ENCODE measurements around the gene MAD2L2. TPM values are rescaled to one million over a fixed set of nuclear protein-coding genes. Genes with fewer than 3 reads are reported as not detected.

The MAD2L2 gene
- total and polyA plus RNA-seq, 4 experiments from 2014 or later, result 20.7 to 55.1 (median 37.1) TPM

- Histone ChIP-seq H3K4me3 (ENCODE audit: low read length in 2 of 2) (no peak overlapping the region), H3K27me3 (ENCODE audit: insufficient read depth, low read length) (no peaks in the 10 kb centered on the region), H3K36me3 (ENCODE audit: insufficient read depth, low read length) (no peaks in the 10 kb centered on the region), H3K4me1 (ENCODE audit: insufficient read depth, low read length) (peaks cover 21% of the 10 kb centered on the region), H3K9me3 (ENCODE audit: control insufficient read depth in 1 of 2, low read length in 2 of 2) (no peaks in the 10 kb centered on the region), H3K27ac (ENCODE audit: low read depth, low read length) (no peak overlapping the region)
- Mint-ChIP-seq H3K27me3 (peaks cover 5 to 8% of the 10 kb centered on the region in 2 donors), H3K27ac (peak overlapping the region in 1 of 7 donors; percentile 37), H3K36me3 (peaks cover 0 to 3% of the 10 kb centered on the region in 2 donors), H3K4me1 (peaks cover 10 to 25% (median 18%) of the 10 kb centered on the region in 4 donors), H3K4me3 (peak overlapping the region in 1 of 8 donors; percentile 41), H3K9me3 (peaks cover 0 to 1% (median 0%) of the 10 kb centered on the region in 8 donors)
- intact Hi-C loops (cut with micrococcal nuclease), result loop anchor here (5.0 kb wide), 3 partner anchors 35 to 125 kb away; partner anchors contain the start of genes CLCN6 and MTHFR
- ChIA-PET POLR2A (ENCODE audit: partially characterized antibody) (interaction anchor here (1.0 to 3.7 kb wide), 5 partner anchors 9 to 226 kb away, joined by 3 to 40 read pairs (median 14); partner anchors contain the start of gene FBXO6), CTCF (ENCODE audit: partially characterized antibody) (interaction anchor here (0.6 to 3.0 kb wide), 5 partner anchors 18 to 410 kb away, joined by 3 to 28 read pairs (median 5); partner anchors contain the start of genes FBXO6 and UBIAD1)
- no peak for DNase-seq
These were observed 1.9 kb upstream of the MAD2L2 start for GRCh38 chr1:11682799-11683198.

- Mint-ChIP-seq H3K4me3 (peak overlapping the region; percentile 65 to 99 (median 95)), H3K36me3 (peaks cover 0 to 3% of the 10 kb centered on the region in 2 donors), H3K27ac (peak overlapping the region in 4 of 7 donors; percentile 30 to 91 (median 50)), H3K27me3 (peaks cover 2 to 5% of the 10 kb centered on the region in 2 donors), H3K9me3 (peaks cover 0 to 1% (median 0%) of the 10 kb centered on the region in 8 donors), H3K4me1 (peaks cover 10 to 25% (median 18%) of the 10 kb centered on the region in 4 donors)
- H3K9me3 ChIP-seq (ENCODE audit: control insufficient read depth in 1 of 2, low read length in 2 of 2), result no peaks in the 10 kb centered on the region
- intact Hi-C loops (cut with micrococcal nuclease), result loop anchor here (5.0 kb wide), 3 partner anchors 35 to 125 kb away; partner anchors contain the start of genes CLCN6 and MTHFR
- H3K4me3 ChIP-seq (ENCODE audit: low read length in 2 of 2), result no peak overlapping the region
- no peaks in the 10 kb centered on the region for H3K27me3 ChIP-seq (ENCODE audit: insufficient read depth, low read length)
- H3K27ac ChIP-seq (ENCODE audit: low read depth, low read length), result no peak overlapping the region
- H3K4me1 ChIP-seq (ENCODE audit: insufficient read depth, low read length), result peaks cover 21% of the 10 kb centered on the region
- DNase-seq, result no peak
- CTCF ChIA-PET (ENCODE audit: partially characterized antibody), result interaction anchor here (0.6 to 3.0 kb wide), 7 partner anchors 13 to 409 kb away, joined by 3 to 28 read pairs (median 4); partner anchors contain the start of genes FBXO6 and UBIAD1
- POLR2A ChIA-PET (ENCODE audit: partially characterized antibody), result interaction anchor here (0.8 to 3.7 kb wide), 9 partner anchors 9 to 226 kb away, joined by 3 to 40 read pairs (median 8); partner anchors contain the start of genes FBXO2, FBXO44 and FBXO6
- peaks cover under 1% of the 10 kb centered on the region for H3K36me3 ChIP-seq (ENCODE audit: insufficient read depth, low read length)
These were observed 1.4 kb upstream of the MAD2L2 start for GRCh38 chr1:11682287-11682771.

GRCh38 chr1:11680270-11681070, 478 bp downstream of the MAD2L2 start:
- peak overlapping the region in 6 of 7 donors; percentile 50 to 80 (median 72) for H3K27ac Mint-ChIP-seq
- H3K36me3 Mint-ChIP-seq, result peaks cover 0 to 7% of the 10 kb centered on the region in 2 donors
- peak overlapping the region; percentile 73 to 98 (median 84) for H3K4me3 Mint-ChIP-seq
- no peak for DNase-seq
- Histone ChIP-seq H3K4me3 (ENCODE audit: low read length in 2 of 2) (peak overlapping the region; percentile 29 to 87), H3K36me3 (ENCODE audit: insufficient read depth, low read length) (peaks cover 11% of the 10 kb centered on the region), H3K4me1 (ENCODE audit: insufficient read depth, low read length) (peaks cover 21% of the 10 kb centered on the region), H3K27ac (ENCODE audit: low read depth, low read length) (peak overlapping the region; percentile 76), H3K9me3 (ENCODE audit: control insufficient read depth in 1 of 2, low read length in 2 of 2) (no peaks in the 10 kb centered on the region), H3K27me3 (ENCODE audit: insufficient read depth, low read length) (no peaks in the 10 kb centered on the region)
- ChIA-PET CTCF (ENCODE audit: partially characterized antibody) (interaction anchor here (0.7 to 3.0 kb wide), 5 partner anchors 15 to 38 kb away, joined by 3 to 28 read pairs (median 6); partner anchors contain the start of gene FBXO6), POLR2A (ENCODE audit: partially characterized antibody) (interaction anchor here (0.9 to 3.7 kb wide), 5 partner anchors 10 to 228 kb away, joined by 3 to 40 read pairs (median 11); partner anchors contain the start of genes FBXO2, FBXO44 and FBXO6)
- intact Hi-C loops (cut with micrococcal nuclease), result loop anchor here (1.0 to 5.0 kb wide), 5 partner anchors 16 to 127 kb away; partner anchors contain the start of genes CLCN6, FBXO2, FBXO44 and FBXO6
- peaks cover 2 to 5% of the 10 kb centered on the region in 2 donors for H3K27me3 Mint-ChIP-seq
- H3K4me1 Mint-ChIP-seq, result peaks cover 10 to 25% (median 18%) of the 10 kb centered on the region in 4 donors
- H3K9me3 Mint-ChIP-seq, result peaks cover 0 to 1% (median 0%) of the 10 kb centered on the region in 8 donors

GRCh38 chr1:11678442-11678841, 2.5 kb downstream of the MAD2L2 start:
- intact Hi-C loops (cut with micrococcal nuclease), result no loop called here
- H3K9me3 Mint-ChIP-seq, result peaks cover 0 to 1% (median 0%) of the 10 kb centered on the region in 8 donors
- Histone ChIP-seq H3K9me3 (ENCODE audit: control insufficient read depth in 1 of 2, low read length in 2 of 2) (no peaks in the 10 kb centered on the region), H3K36me3 (ENCODE audit: insufficient read depth, low read length) (peaks cover 14% of the 10 kb centered on the region), H3K27me3 (ENCODE audit: insufficient read depth, low read length) (no peaks in the 10 kb centered on the region), H3K4me1 (ENCODE audit: insufficient read depth, low read length) (peaks cover 21% of the 10 kb centered on the region), H3K27ac (ENCODE audit: low read depth, low read length) (no peak overlapping the region), H3K4me3 (ENCODE audit: low read length in 2 of 2) (no peak overlapping the region)
- no peak for DNase-seq
- ChIA-PET CTCF (ENCODE audit: partially characterized antibody) (interaction anchor here (1.5 kb wide), 1 partner anchor 29 kb away, joined by 6 read pairs; no protein-coding TSS in a partner anchor), POLR2A (ENCODE audit: partially characterized antibody) (interaction anchor here (1.1 kb wide), 1 partner anchor 28 kb away, joined by 3 read pairs; no protein-coding TSS in a partner anchor)
- H3K4me3 Mint-ChIP-seq, result peak overlapping the region in 7 of 8 donors; percentile 9 to 74 (median 42)
- H3K4me1 Mint-ChIP-seq, result peaks cover 10 to 25% (median 18%) of the 10 kb centered on the region in 4 donors
- H3K27me3 Mint-ChIP-seq, result no peaks in the 10 kb centered on the region
- peak overlapping the region in 2 of 7 donors; percentile 10 to 63 for H3K27ac Mint-ChIP-seq
- H3K36me3 Mint-ChIP-seq, result peaks cover 0 to 21% of the 10 kb centered on the region in 2 donors

GRCh38 chr1:11676386-11677103, 4.4 kb downstream of the MAD2L2 start:
- DNase-seq, result no peak
- peaks cover 16% of the 10 kb centered on the region for H3K4me1 ChIP-seq (ENCODE audit: insufficient read depth, low read length)
- no peaks in the 10 kb centered on the region for H3K27me3 ChIP-seq (ENCODE audit: insufficient read depth, low read length)
- no peak overlapping the region for H3K4me3 ChIP-seq (ENCODE audit: low read length in 2 of 2)
- Mint-ChIP-seq H3K27me3 (no peaks in the 10 kb centered on the region), H3K4me3 (no peak overlapping the region), H3K27ac (no peak overlapping the region), H3K9me3 (peaks cover 0 to under 1% (median 0%) of the 10 kb centered on the region in 8 donors), H3K4me1 (peaks cover 9 to 22% (median 14%) of the 10 kb centered on the region in 4 donors), H3K36me3 (peaks cover 0 to 27% of the 10 kb centered on the region in 2 donors)
- CTCF ChIA-PET (ENCODE audit: partially characterized antibody), result interaction anchor here (0.8 to 4.5 kb wide), 2 partner anchors 12 to 43 kb away, joined by 3 to 24 read pairs; partner anchors contain the start of gene FBXO6
- no peaks in the 10 kb centered on the region for H3K9me3 ChIP-seq (ENCODE audit: control insufficient read depth in 1 of 2, low read length in 2 of 2)
- H3K36me3 ChIP-seq (ENCODE audit: insufficient read depth, low read length), result peaks cover 20% of the 10 kb centered on the region
- no peak overlapping the region for H3K27ac ChIP-seq (ENCODE audit: low read depth, low read length)
- POLR2A ChIA-PET (ENCODE audit: partially characterized antibody), result interaction anchor here (1.1 to 1.2 kb wide), 2 partner anchors 12 to 43 kb away, joined by 4 read pairs; partner anchors contain the start of gene FBXO6
- intact Hi-C loops (cut with micrococcal nuclease), result no loop called here

GRCh38 chr1:11675325-11675724, 5.6 kb downstream of the MAD2L2 start:
- Mint-ChIP-seq H3K36me3 (peaks cover 0 to 25% of the 10 kb centered on the region in 2 donors), H3K27ac (peak overlapping the region in 2 of 7 donors; percentile 12 to 63), H3K4me3 (no peak overlapping the region), H3K4me1 (peaks cover 9 to 17% (median 12%) of the 10 kb centered on the region in 4 donors), H3K9me3 (no peaks in the 10 kb centered on the region), H3K27me3 (no peaks in the 10 kb centered on the region)
- no peaks in the 10 kb centered on the region for H3K27me3 ChIP-seq (ENCODE audit: insufficient read depth, low read length)
- ChIA-PET POLR2A (ENCODE audit: partially characterized antibody) (no interaction called here), CTCF (ENCODE audit: partially characterized antibody) (interaction anchor here (4.5 kb wide), 1 partner anchor 11 kb away, joined by 24 read pairs; the partner anchor contains the start of gene FBXO6)
- peaks cover 20% of the 10 kb centered on the region for H3K36me3 ChIP-seq (ENCODE audit: insufficient read depth, low read length)
- H3K4me3 ChIP-seq (ENCODE audit: low read length in 2 of 2), result no peak overlapping the region
- no peak for DNase-seq
- no peak overlapping the region for H3K27ac ChIP-seq (ENCODE audit: low read depth, low read length)
- intact Hi-C loops (cut with micrococcal nuclease), result no loop called here
- no peaks in the 10 kb centered on the region for H3K9me3 ChIP-seq (ENCODE audit: control insufficient read depth in 1 of 2, low read length in 2 of 2)
- H3K4me1 ChIP-seq (ENCODE audit: insufficient read depth, low read length), result peaks cover 11% of the 10 kb centered on the region
